OCI-LY7 (cell line): ENCODE measurements around the gene TRMT11. TPM values are rescaled to one million over a fixed set of nuclear protein-coding genes. Genes with fewer than 3 reads are reported as not detected.

Source experiments
- BruUV-seq: library from RNA; stranded (reverse); fragments of 400-500 nt; replicated peaks from 2 replicates; lab custom pipeline; 2021; lab: Mats Ljungman, UMichigan
- CTCF ChIA-PET: fragments of 300-600 bp; sonication (Branson Sonifier 250); formaldehyde crosslinking; loops from one replicate; lab custom pipeline; 2022; ENCODE audit warnings: antibody characterized with exemption; ENCODE audit not compliant: unreplicated experiment; lab: Charles Lee
- POLR2A ChIA-PET: fragments of 300-600 bp; sonication (Branson Sonifier 250); formaldehyde crosslinking; loops from one replicate; lab custom pipeline; 2022; ENCODE audit warnings: antibody characterized with exemption; lab: Charles Lee
- DNase-seq: peaks from one replicate; pipeline ENCODE4 v3.0.0-alpha.2; 2015; ENCODE audit warnings: low spot score
- H2AFZ ChIP-seq: fragments of 200-600 bp; sonication (generic), shearing (Covaris generic); 2 replicates; pipeline ENCODE4 v1.6.1; 2014; ENCODE audit warnings: mild to moderate bottlenecking, antibody characterized with exemption, low read length, moderate library complexity
- H3K27ac ChIP-seq: fragments of 200-600 bp; sonication (generic); 2 replicates; pipeline ENCODE4 v1.5.1; 2014; ENCODE audit warnings: mixed run types, low read depth, mild to moderate bottlenecking, moderate library complexity, low read length, inconsistent platforms; ENCODE audit not compliant: poor library complexity, severe bottlenecking
- H3K36me3 ChIP-seq: fragments of 200-600 bp; sonication (generic); 2 replicates; pipeline ENCODE4 v1.6.1; 2014; ENCODE audit warnings: mild to moderate bottlenecking, antibody characterized with exemption, low read length, moderate library complexity, mixed read lengths; ENCODE audit not compliant: insufficient read depth
- H3K4me1 ChIP-seq: fragments of 200-600 bp; sonication (generic); 2 replicates; pipeline ENCODE4 v1.5.1; 2014; ENCODE audit warnings: mild to moderate bottlenecking, low read length; ENCODE audit not compliant: insufficient read depth, poor library complexity, severe bottlenecking
- H3K4me2 ChIP-seq: fragments of 200-600 bp; sonication (generic); 2 replicates; pipeline ENCODE4 v1.6.1; 2014; ENCODE audit warnings: mild to moderate bottlenecking, low read length
- H3K4me3 ChIP-seq: fragments of 200-600 bp; sonication (generic); 2 replicates; pipeline ENCODE4 v1.5.1; 2014; ENCODE audit warnings: mild to moderate bottlenecking, low read depth, low read length; ENCODE audit not compliant: poor library complexity, severe bottlenecking
- H3K79me2 ChIP-seq: fragments of 200-600 bp; sonication (generic); 2 replicates; pipeline ENCODE4 v1.6.1; 2016; ENCODE audit warnings: low read depth, mild to moderate bottlenecking, low read length, moderate library complexity, mixed read lengths; ENCODE audit not compliant: insufficient read depth
- H3K9me2 ChIP-seq: fragments of 200-600 bp; sonication (generic); 2 replicates; pipeline ENCODE4 v1.6.1; 2016; ENCODE audit warnings: mild to moderate bottlenecking, low read length, mixed read lengths; ENCODE audit not compliant: insufficient read depth
- H3K9me3 ChIP-seq: fragments of 200-600 bp; sonication (generic); 2 replicates; pipeline ENCODE4 v1.6.1; 2014; ENCODE audit warnings: mild to moderate bottlenecking, mixed run types, low read length, mixed read lengths
- H4K20me1 ChIP-seq: fragments of 200-600 bp; sonication (generic); 2 replicates; pipeline ENCODE4 v1.6.1; 2014; ENCODE audit warnings: mild to moderate bottlenecking, antibody characterized with exemption, low read length, moderate library complexity, mixed read lengths; ENCODE audit not compliant: insufficient read depth
- EZH2phosphoT487 ChIP-seq: fragments of 200-600 bp; sonication (generic); IDR thresholded peaks from 2 replicates; pipeline ENCODE4 v1.6.1; 2018; ENCODE audit warnings: low read depth, borderline replicate concordance, mild to moderate bottlenecking, mixed run types, antibody characterized with exemption, low read length, moderate library complexity, mixed read lengths
- intact Hi-C: fragments of 100-400 bp; cut with micrococcal nuclease; formaldehyde crosslinking; loops from one replicate; pipeline ENCODE4 v1.10.0; 2022; ENCODE audit not compliant: unreplicated experiment
- total RNA-seq, 2 experiments: library from RNA; depleted of rRNA in 1 of 2; stranded (reverse); fragments of >200 nt in 1 of 2; shearing (Covaris generic) in 1 of 2; gene quantifications; 2 replicates each; pipeline ENCODE4 v1.2.3, GENCODE V29; 2014 to 2022
- TF ChIP-seq, protein P1 (sequence below): fragments of 200-600 bp; sonication (generic); conservative IDR thresholded peaks from 2 replicates; pipeline ENCODE4 v1.5.1; 2014; ENCODE audit warnings: mild to moderate bottlenecking, antibody characterized with exemption, low read length, moderate library complexity, mixed read lengths

TRMT11 gene
- total RNA-seq, 2 experiments from 2014 or later: 32.9 to 46.8 TPM

DNA sequence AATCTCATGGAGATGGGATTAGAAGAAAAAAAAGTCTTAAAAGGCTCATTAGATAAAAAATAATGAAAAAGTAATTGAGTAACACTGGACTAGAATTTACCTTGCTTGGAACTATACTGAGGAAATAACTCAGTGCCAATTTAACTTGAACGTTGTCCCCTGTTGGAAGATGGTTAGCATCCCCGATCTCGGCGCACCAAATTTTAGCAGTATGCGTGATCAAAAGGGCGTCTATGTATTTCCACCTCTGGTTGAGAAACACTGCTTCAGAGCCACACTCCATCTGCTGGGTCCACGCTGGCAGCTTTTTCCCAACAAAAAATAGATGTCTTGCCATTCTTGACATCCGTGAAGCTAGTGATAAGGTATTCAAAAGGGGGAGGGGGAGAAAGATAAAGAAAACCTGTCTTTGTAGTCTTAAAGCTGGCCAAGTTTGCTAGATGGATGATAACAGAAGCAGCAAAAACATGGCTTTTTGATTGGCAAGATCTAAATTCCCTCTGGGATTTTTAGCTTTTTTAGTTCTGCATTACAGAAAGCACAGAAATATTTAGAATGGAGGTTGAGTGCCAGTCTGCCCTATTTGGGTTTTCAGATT, 23.3 kb upstream of the TRMT11 start:
- no peak overlapping the region for H3K4me2 ChIP-seq
- no TSS peak for BruUV-seq
- H2AFZ ChIP-seq: no peak overlapping the region
- H3K4me3 ChIP-seq: no peak overlapping the region
- H3K9me3 ChIP-seq: no peaks in the 10 kb centered on the region
- POLR2A ChIA-PET: interaction anchor here (1.2 to 2.8 kb wide), 3 partner anchors 11 to 173 kb away, joined by 5 to 8 read pairs (median 5); partner anchors contain the start of gene NCOA7
- H4K20me1 ChIP-seq: no peaks in the 10 kb centered on the region
- H3K79me2 ChIP-seq: peaks cover 15% of the 10 kb centered on the region
- no peak for TF ChIP-seq EZH2phosphoT487
- TF ChIP-seq, protein P1, sequence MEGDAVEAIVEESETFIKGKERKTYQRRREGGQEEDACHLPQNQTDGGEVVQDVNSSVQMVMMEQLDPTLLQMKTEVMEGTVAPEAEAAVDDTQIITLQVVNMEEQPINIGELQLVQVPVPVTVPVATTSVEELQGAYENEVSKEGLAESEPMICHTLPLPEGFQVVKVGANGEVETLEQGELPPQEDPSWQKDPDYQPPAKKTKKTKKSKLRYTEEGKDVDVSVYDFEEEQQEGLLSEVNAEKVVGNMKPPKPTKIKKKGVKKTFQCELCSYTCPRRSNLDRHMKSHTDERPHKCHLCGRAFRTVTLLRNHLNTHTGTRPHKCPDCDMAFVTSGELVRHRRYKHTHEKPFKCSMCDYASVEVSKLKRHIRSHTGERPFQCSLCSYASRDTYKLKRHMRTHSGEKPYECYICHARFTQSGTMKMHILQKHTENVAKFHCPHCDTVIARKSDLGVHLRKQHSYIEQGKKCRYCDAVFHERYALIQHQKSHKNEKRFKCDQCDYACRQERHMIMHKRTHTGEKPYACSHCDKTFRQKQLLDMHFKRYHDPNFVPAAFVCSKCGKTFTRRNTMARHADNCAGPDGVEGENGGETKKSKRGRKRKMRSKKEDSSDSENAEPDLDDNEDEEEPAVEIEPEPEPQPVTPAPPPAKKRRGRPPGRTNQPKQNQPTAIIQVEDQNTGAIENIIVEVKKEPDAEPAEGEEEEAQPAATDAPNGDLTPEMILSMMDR: no peak
- CTCF ChIA-PET: no interaction called here
- no peaks in the 10 kb centered on the region for H3K9me2 ChIP-seq
- intact Hi-C loops: no loop called here
- no peak overlapping the region for H3K27ac ChIP-seq
- H3K36me3 ChIP-seq: peaks cover 15% of the 10 kb centered on the region
- no peak for DNase-seq
- H3K4me1 ChIP-seq: peaks cover 9% of the 10 kb centered on the region

DNA sequence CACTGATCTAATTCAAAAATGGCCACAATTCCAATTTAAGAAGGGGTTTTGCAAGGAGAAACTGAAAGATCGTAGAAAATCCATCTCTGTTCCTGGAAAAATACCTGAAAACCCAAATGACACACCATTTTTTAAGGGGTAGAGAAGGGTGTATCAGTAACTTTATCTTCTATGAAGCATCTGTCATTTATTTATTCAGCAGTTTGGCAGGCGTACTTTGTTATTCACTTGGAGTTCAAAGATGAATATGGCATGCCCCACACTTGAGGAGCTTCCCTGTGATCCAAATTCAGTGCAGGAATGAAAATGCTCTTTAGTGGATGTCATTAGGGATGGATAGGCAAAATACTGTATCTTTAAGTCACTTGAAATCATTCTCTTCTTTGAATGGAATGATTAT, 22.5 kb upstream of the TRMT11 start:
- no TSS peak for BruUV-seq
- peaks cover 8% of the 10 kb centered on the region; the same call in 1 of the 2 replicates for H3K79me2 ChIP-seq
- POLR2A ChIA-PET: interaction anchor here (1.3 to 2.8 kb wide), 2 partner anchors 11 to 174 kb away, joined by 5 to 8 read pairs; partner anchors contain the start of gene NCOA7

More for the DNA sequence above, 22.5 kb upstream of the TRMT11 start:
- H4K20me1 ChIP-seq: no peaks in the 10 kb centered on the region
- no peak overlapping the region for H3K4me2 ChIP-seq
- no peaks in the 10 kb centered on the region for H3K9me3 ChIP-seq
- no peak for DNase-seq
- no peaks in the 10 kb centered on the region for H3K9me2 ChIP-seq
- CTCF ChIA-PET: interaction anchor here (0.7 kb wide), 1 partner anchor 123 kb away, joined by 3 read pairs; no protein-coding TSS in a partner anchor
- intact Hi-C loops: no loop called here
- no peak overlapping the region for H2AFZ ChIP-seq
- no peak overlapping the region for H3K27ac ChIP-seq
- H3K4me3 ChIP-seq: no peak overlapping the region
- peaks cover 23% of the 10 kb centered on the region for H3K36me3 ChIP-seq
- H3K4me1 ChIP-seq: peaks cover 9% of the 10 kb centered on the region
- TF ChIP-seq EZH2phosphoT487: no peak
- TF ChIP-seq, protein P1: no peak
